ENCODE measurements around the gene HOXD8. TPM values are rescaled to one million over a fixed set of nuclear protein-coding genes. Genes with fewer than 3 reads are reported as not detected.

HOXD8 gene
- total and polyA plus RNA-seq, 9 of the 15 experiments (the other 6 are each of a cell fraction or from before 2014, with no cell fraction given) = 0.04 to 0.15 TPM; not detected in 7

- Histone ChIP-seq H3K9me3 (replicated peaks; ENCODE audit: control insufficient read depth, insufficient read depth, low read depth, low read length) (no peaks in the 10 kb centered on the region), H3K79me2 (ENCODE audit: control insufficient read depth, insufficient read depth, low read length) (no peaks in the 10 kb centered on the region), H3K4me2 (ENCODE audit: insufficient read depth, low read length) (no peak within 1 kb of the TSS), H3K9me1 (ENCODE audit: control insufficient read depth, insufficient read depth, low read length) (no peaks in the 10 kb centered on the region), H4K20me1 (replicated peaks; ENCODE audit: control insufficient read depth, insufficient read depth, low read length) (peaks cover 5% of the 10 kb centered on the region), H3K27ac (ENCODE audit: extremely low read depth, low read depth, low read length) (no peak within 1 kb of the TSS), H3K4me1 (replicated peaks in 1 of 2; ENCODE audit: control insufficient read depth in 2 of 2, insufficient read depth in 2 of 2, low read length in 2 of 2) (peaks cover 0 to 22% of the 10 kb centered on the region in 2 experiments; a peak in 2 of 5 replicates), H3K27me3 (ENCODE audit: control insufficient read depth in 2 of 2, insufficient read depth in 2 of 2, low read length in 2 of 2) (peaks cover 66 to 72% of the 10 kb centered on the region in 2 experiments), H3K36me3 (ENCODE audit: control insufficient read depth, insufficient read depth, low read length) (no peaks in the 10 kb centered on the region), H3K9ac (ENCODE audit: insufficient read depth in 1 of 2, low read depth in 2 of 2, low read length in 2 of 2) (no peak within 1 kb of the TSS), H2AFZ (ENCODE audit: low read depth, low read length) (no peak within 1 kb of the TSS), H3K4me3 (no peak within 1 kb of the TSS)
- POLR2A ChIA-PET = no interaction called here
- intact Hi-C loops (cut with micrococcal nuclease) = no loop called here
- FAIRE-seq (no peak), DNase-seq (ENCODE audit: extremely low read depth in 1 of 4, low spot score in 3 of 4) (no peak), ATAC-seq (no peak)
- in situ Hi-C loops (cut with MboI) = no loop called here
- WGBS (ENCODE audit: insufficient coverage, low coverage, missing lambda C conversion rate) = 18% methylated on average over 40 of the region's 48 CpGs
- TF ChIP-seq NEUROD1 (IDR thresholded peaks at IDR 0.05; ENCODE audit: borderline replicate concordance, low read depth, low read length, partially characterized antibody) = no peak
- TF ChIP-seq, protein P1, sequence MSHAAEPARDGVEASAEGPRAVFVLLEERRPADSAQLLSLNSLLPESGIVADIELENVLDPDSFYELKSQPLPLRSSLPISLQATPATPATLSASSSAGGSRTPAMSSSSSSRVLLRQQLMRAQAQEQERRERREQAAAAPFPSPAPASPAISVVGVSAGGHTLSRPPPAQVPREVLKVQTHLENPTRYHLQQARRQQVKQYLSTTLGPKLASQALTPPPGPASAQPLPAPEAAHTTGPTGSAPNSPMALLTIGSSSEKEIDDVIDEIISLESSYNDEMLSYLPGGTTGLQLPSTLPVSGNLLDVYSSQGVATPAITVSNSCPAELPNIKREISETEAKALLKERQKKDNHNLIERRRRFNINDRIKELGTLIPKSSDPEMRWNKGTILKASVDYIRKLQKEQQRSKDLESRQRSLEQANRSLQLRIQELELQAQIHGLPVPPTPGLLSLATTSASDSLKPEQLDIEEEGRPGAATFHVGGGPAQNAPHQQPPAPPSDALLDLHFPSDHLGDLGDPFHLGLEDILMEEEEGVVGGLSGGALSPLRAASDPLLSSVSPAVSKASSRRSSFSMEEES (CRISPR knock-in tag; IDR thresholded peaks at IDR 0.05) = peak; percentile 16; the same call in 1 of the 2 replicates
- CTCF ChIA-PET (ENCODE audit: low intra/inter-chr PET ratio) = no interaction called here
- BruUV-seq (replicated peaks) = no TSS peak
Observed at GRCh38 chr2:176156807-176157498, 27.4 kb downstream of the HOXD8 start, which contains the start of gene HOXD3. Gene HOXD3, plus strand, starts transcription at chr2:176157307. Its CDS starts 11,808 bp downstream, at chr2:176169115.

All from K562 (cell line).